WTC11 (cell line): ENCODE data around the gene CLIP3. TPM values are rescaled to one million over a fixed set of nuclear protein-coding genes. Genes with fewer than 3 reads are reported as not detected.
A peak's percentile ranks its signal among the peaks of the same experiment; 100 is the strongest.

ENCODE experiments used
- ATAC-seq: fragments of 200-7000 bp; cut with Tn5 transposase; 2 replicates; pipeline ENCODE4 v1.10.0; 2021; ENCODE audit warnings: mild to moderate bottlenecking, moderate library complexity
- CTCF ChIA-PET: fragments of 300-600 bp; sonication (Branson Sonifier 250); formaldehyde crosslinking; loops from one replicate; lab custom pipeline; 2021; ENCODE audit warnings: antibody characterized with exemption; lab: Charles Lee
- POLR2A ChIA-PET: fragments of 350-600 bp; sonication (Branson Sonifier 250); formaldehyde crosslinking; loops from one replicate; lab custom pipeline; 2021; ENCODE audit warnings: antibody characterized with exemption; lab: Charles Lee
- DNase-seq: peaks from one replicate; pipeline ENCODE4 v3.0.0; 2021; ENCODE audit warnings: low spot score
- H3K27ac Mint-ChIP-seq: 2 replicates; pipeline ENCODE4 v1.8.0; 2021; ENCODE audit warnings: mixed read lengths
- H3K27me3 Mint-ChIP-seq: 2 replicates; pipeline ENCODE4 v1.8.0; 2021; ENCODE audit warnings: low read depth, mild to moderate bottlenecking, moderate library complexity, mixed read lengths
- H3K36me3 Mint-ChIP-seq: 2 replicates; pipeline ENCODE4 v1.8.0; 2021; ENCODE audit warnings: mixed read lengths
- H3K4me1 Mint-ChIP-seq: 2 replicates; pipeline ENCODE4 v1.8.0; 2022; ENCODE audit warnings: mixed read lengths
- H3K4me3 Mint-ChIP-seq: 2 replicates; pipeline ENCODE4 v1.8.0; 2021; ENCODE audit warnings: mild to moderate bottlenecking, moderate library complexity, mixed read lengths
- H3K9me3 Mint-ChIP-seq: 2 replicates; pipeline ENCODE4 v1.8.0; 2021; ENCODE audit warnings: mixed read lengths
- CREM ChIP-seq: sonication (generic); formaldehyde crosslinking; IDR thresholded peaks from 2 replicates; pipeline ENCODE4 v1.8.1; 2022; ENCODE audit warnings: mild to moderate bottlenecking, missing genetic modification reagents, moderate library complexity
- ESRRA ChIP-seq: sonication (generic); formaldehyde crosslinking; IDR thresholded peaks from 2 replicates; pipeline ENCODE4 v1.8.1; 2022; ENCODE audit warnings: mild to moderate bottlenecking, missing genetic modification reagents, borderline replicate concordance
- FOXJ3 ChIP-seq: sonication (generic); formaldehyde crosslinking; IDR thresholded peaks from 2 replicates; pipeline ENCODE4 v1.9.0; 2021; ENCODE audit warnings: missing genetic modification reagents, mild to moderate bottlenecking, borderline replicate concordance
- FOXK1 ChIP-seq: sonication (generic); formaldehyde crosslinking; IDR thresholded peaks from 2 replicates; pipeline ENCODE4 v1.8.0; 2022; ENCODE audit warnings: mild to moderate bottlenecking, moderate library complexity, missing genetic modification reagents
- GABPB1 ChIP-seq: sonication (generic); formaldehyde crosslinking; IDR thresholded peaks from 2 replicates; pipeline ENCODE4 v1.8.1; 2023; ENCODE audit warnings: mild to moderate bottlenecking, missing genetic modification reagents
- MYBL2 ChIP-seq: sonication (generic); formaldehyde crosslinking; IDR thresholded peaks from 2 replicates; pipeline ENCODE4 v1.8.1; 2023; ENCODE audit warnings: mild to moderate bottlenecking, moderate library complexity, missing genetic modification reagents
- NFE2L1 ChIP-seq: sonication (generic); formaldehyde crosslinking; IDR thresholded peaks from 2 replicates; pipeline ENCODE4 v1.8.1; 2023; ENCODE audit warnings: missing genetic modification reagents
- NFYB ChIP-seq: sonication (generic); formaldehyde crosslinking; conservative IDR thresholded peaks from 2 replicates; pipeline ENCODE4 v1.8.0; 2022; ENCODE audit warnings: low read depth, missing genetic modification reagents
- OVOL2 ChIP-seq: fragments of 250-450 bp; sonication (Bioruptor Pico); IDR thresholded peaks from 2 replicates; pipeline ENCODE4 v1.9.0; 2021; ENCODE audit warnings: mild to moderate bottlenecking, borderline replicate concordance
- SP1 ChIP-seq: sonication (generic); formaldehyde crosslinking; conservative IDR thresholded peaks from 2 replicates; pipeline ENCODE4 v1.8.1; 2022; ENCODE audit warnings: missing genetic modification reagents
- TEAD1 ChIP-seq: sonication (generic); formaldehyde crosslinking; IDR thresholded peaks from 2 replicates; pipeline ENCODE4 v1.8.0; 2022; ENCODE audit warnings: mild to moderate bottlenecking, missing genetic modification reagents
- ZBTB21 ChIP-seq: sonication (generic); formaldehyde crosslinking; IDR thresholded peaks from 2 replicates; pipeline ENCODE4 v1.8.1; 2023; ENCODE audit warnings: mild to moderate bottlenecking, missing genetic modification reagents, borderline replicate concordance
- ZNF232 ChIP-seq: sonication (generic); formaldehyde crosslinking; IDR thresholded peaks from 2 replicates; pipeline ENCODE4 v1.8.0; 2022; ENCODE audit warnings: mild to moderate bottlenecking, missing genetic modification reagents
- total RNA-seq: library from RNA; stranded (reverse); gene quantifications from 3 replicates; pipeline ENCODE4 v1.2.3, GENCODE V29; 2021
- TF ChIP-seq, protein P1 (sequence below): sonication (generic); formaldehyde crosslinking; IDR thresholded peaks from 2 replicates; pipeline ENCODE4 v1.8.1; 2022; ENCODE audit warnings: mild to moderate bottlenecking, moderate library complexity, missing genetic modification reagents
- TF ChIP-seq, protein P2 (sequence below): sonication (generic); formaldehyde crosslinking; IDR thresholded peaks from 2 replicates; pipeline ENCODE4 v1.8.1; 2023; ENCODE audit warnings: mild to moderate bottlenecking, moderate library complexity, missing genetic modification reagents
- TF ChIP-seq, protein P3 (sequence below): sonication (generic); formaldehyde crosslinking; IDR thresholded peaks from 2 replicates; pipeline ENCODE4 v1.8.1; 2023; ENCODE audit warnings: mild to moderate bottlenecking, missing genetic modification reagents
- TF ChIP-seq, protein P4 (sequence below): sonication (generic); formaldehyde crosslinking; IDR thresholded peaks from 2 replicates; pipeline ENCODE4 v1.8.0; 2022; ENCODE audit warnings: mild to moderate bottlenecking, missing genetic modification reagents
- TF ChIP-seq, protein P5 (sequence below): sonication (generic); formaldehyde crosslinking; IDR thresholded peaks from 2 replicates; pipeline ENCODE4 v1.8.0; 2023; ENCODE audit warnings: missing genetic modification reagents, mild to moderate bottlenecking, borderline replicate concordance
- TF ChIP-seq, protein P6 (sequence below): sonication (generic); formaldehyde crosslinking; IDR thresholded peaks from 2 replicates; pipeline ENCODE4 v1.8.0; 2022; ENCODE audit warnings: mild to moderate bottlenecking, missing genetic modification reagents
- TF ChIP-seq, protein P7 (sequence below): fragments of 250-450 bp; sonication (Bioruptor Pico); IDR thresholded peaks from 2 replicates; pipeline ENCODE4 v1.8.0; 2021; ENCODE audit warnings: mild to moderate bottlenecking
- TF ChIP-seq, protein P8 (sequence below): sonication (generic); formaldehyde crosslinking; IDR thresholded peaks from 2 replicates; pipeline ENCODE4 v1.8.1; 2022; ENCODE audit warnings: low read depth, mild to moderate bottlenecking, moderate library complexity, missing genetic modification reagents, borderline replicate concordance

The CLIP3 gene
- total RNA-seq, 1 experiment from 2014 or later: 16.2 TPM

DNA sequence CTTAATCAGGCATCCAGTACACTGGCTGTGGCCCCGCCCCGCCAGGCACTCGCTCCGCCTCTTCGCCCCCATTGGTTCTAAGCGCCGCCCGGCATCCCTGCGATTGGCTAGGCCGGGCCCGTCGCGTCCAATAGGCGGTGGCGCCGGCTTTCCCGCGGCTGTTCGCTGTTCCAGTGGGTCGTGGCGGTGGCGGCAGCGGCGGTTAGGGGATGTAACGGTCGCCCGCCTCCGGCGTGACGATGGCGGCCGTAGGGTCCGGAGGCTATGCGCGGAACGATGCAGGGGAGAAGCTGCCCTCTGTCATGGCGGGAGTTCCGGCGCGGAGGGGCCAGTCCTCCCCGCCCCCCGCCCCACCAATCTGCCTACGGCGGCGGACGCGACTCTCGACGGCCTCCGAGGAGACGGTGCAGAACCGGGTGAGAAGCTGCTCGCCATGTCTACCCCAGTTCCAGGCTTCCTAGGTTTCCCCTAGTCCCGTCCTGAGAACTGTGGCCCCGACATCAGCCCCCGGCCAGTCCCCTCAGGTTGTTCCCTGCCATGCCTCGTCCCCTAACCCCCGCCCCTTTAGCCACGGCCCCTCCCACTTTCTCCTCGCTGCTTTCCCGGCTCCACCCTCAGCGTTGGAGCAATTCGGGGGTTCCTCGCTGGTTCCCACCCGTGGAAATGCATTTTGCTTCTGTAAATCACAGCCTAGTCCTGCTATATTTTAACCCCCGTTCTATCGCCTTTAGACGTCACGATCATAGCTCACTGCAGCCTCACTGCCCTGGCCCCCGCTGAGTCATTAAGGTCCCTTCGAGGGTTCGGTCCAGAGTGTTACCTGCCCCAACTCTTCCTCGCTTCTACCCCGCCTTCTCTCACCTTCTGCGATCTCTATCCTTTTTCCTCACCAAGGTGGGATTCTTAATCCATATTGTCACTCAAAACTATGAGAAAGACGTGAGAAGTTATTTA lies 22.3 kb upstream of the CLIP3 start, which contains the start of gene WDR62:
Gene WDR62 (plus strand): TSS at position 165 of the 954 bp plus-strand sequence. CDS start 75 bp downstream, at position 240.
- Mint-ChIP-seq H3K9me3 (no peaks in the 10 kb centered on the region), H3K4me3 (peak within 1 kb of the TSS; percentile 91), H3K27me3 (no peaks in the 10 kb centered on the region), H3K27ac (peak within 1 kb of the TSS; percentile 98), H3K36me3 (peaks cover 13% of the 10 kb centered on the region), H3K4me1 (peaks cover 30% of the 10 kb centered on the region)
- peak; percentile 97 for DNase-seq
- CTCF ChIA-PET: interaction anchor here (0.6 to 1.6 kb wide), 12 partner anchors 18 to 461 kb away, joined by 3 to 11 read pairs (median 4); partner anchors contain the start of genes ALKBH6, HSPB6, LIN37 and PSENEN
- peak; percentile 72 for ATAC-seq
- POLR2A ChIA-PET: interaction anchor here (0.5 to 1.7 kb wide), 5 partner anchors 13 to 60 kb away, joined by 4 to 18 read pairs (median 4); partner anchors contain the start of genes POLR2I, SYNE4 and TBCB
- TF ChIP-seq, protein P1, sequence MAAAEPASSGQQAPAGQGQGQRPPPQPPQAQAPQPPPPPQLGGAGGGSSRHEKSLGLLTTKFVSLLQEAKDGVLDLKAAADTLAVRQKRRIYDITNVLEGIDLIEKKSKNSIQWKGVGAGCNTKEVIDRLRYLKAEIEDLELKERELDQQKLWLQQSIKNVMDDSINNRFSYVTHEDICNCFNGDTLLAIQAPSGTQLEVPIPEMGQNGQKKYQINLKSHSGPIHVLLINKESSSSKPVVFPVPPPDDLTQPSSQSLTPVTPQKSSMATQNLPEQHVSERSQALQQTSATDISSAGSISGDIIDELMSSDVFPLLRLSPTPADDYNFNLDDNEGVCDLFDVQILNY (CRISPR knock-in tag): peak; percentile 89
- TF ChIP-seq, protein P2, sequence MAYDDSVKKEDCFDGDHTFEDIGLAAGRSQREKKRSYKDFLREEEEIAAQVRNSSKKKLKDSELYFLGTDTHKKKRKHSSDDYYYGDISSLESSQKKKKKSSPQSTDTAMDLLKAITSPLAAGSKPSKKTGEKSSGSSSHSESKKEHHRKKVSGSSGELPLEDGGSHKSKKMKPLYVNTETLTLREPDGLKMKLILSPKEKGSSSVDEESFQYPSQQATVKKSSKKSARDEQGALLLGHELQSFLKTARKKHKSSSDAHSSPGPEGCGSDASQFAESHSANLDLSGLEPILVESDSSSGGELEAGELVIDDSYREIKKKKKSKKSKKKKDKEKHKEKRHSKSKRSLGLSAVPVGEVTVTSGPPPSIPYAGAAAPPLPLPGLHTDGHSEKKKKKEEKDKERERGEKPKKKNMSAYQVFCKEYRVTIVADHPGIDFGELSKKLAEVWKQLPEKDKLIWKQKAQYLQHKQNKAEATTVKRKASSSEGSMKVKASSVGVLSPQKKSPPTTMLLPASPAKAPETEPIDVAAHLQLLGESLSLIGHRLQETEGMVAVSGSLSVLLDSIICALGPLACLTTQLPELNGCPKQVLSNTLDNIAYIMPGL (CRISPR knock-in tag): peak; percentile 37; the same call in 1 of the 2 replicates
- TF ChIP-seq FOXJ3 (CRISPR knock-in tag) (no peak), TEAD1 (CRISPR knock-in tag) (no peak), ZNF232 (CRISPR knock-in tag) (no peak), NFYB (peak; percentile 97), OVOL2 (CRISPR knock-in tag) (no peak), FOXK1 (CRISPR knock-in tag) (no peak), ZBTB21 (no peak), CREM (CRISPR knock-in tag) (peak; percentile 6; the same call in 1 of the 2 replicates), ESRRA (CRISPR knock-in tag) (peak; percentile 20; the same call in 1 of the 2 replicates), SP1 (peak; percentile 12; the same call in 1 of the 2 replicates), GABPB1 (CRISPR knock-in tag) (peak; percentile 15; the same call in 1 of the 2 replicates), MYBL2 (CRISPR knock-in tag) (peak; percentile 93), NFE2L1 (CRISPR knock-in tag) (0 out of 2 replicates have a peak, but pooled peaks have one; percentile 21)
- TF ChIP-seq, protein P3, sequence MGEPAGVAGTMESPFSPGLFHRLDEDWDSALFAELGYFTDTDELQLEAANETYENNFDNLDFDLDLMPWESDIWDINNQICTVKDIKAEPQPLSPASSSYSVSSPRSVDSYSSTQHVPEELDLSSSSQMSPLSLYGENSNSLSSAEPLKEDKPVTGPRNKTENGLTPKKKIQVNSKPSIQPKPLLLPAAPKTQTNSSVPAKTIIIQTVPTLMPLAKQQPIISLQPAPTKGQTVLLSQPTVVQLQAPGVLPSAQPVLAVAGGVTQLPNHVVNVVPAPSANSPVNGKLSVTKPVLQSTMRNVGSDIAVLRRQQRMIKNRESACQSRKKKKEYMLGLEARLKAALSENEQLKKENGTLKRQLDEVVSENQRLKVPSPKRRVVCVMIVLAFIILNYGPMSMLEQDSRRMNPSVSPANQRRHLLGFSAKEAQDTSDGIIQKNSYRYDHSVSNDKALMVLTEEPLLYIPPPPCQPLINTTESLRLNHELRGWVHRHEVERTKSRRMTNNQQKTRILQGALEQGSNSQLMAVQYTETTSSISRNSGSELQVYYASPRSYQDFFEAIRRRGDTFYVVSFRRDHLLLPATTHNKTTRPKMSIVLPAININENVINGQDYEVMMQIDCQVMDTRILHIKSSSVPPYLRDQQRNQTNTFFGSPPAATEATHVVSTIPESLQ: no peak
- TF ChIP-seq, protein P4, sequence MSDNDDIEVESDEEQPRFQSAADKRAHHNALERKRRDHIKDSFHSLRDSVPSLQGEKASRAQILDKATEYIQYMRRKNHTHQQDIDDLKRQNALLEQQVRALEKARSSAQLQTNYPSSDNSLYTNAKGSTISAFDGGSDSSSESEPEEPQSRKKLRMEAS (CRISPR knock-in tag): 0 out of 2 replicates have a peak, but pooled peaks have one; percentile 17
- TF ChIP-seq, protein P5, sequence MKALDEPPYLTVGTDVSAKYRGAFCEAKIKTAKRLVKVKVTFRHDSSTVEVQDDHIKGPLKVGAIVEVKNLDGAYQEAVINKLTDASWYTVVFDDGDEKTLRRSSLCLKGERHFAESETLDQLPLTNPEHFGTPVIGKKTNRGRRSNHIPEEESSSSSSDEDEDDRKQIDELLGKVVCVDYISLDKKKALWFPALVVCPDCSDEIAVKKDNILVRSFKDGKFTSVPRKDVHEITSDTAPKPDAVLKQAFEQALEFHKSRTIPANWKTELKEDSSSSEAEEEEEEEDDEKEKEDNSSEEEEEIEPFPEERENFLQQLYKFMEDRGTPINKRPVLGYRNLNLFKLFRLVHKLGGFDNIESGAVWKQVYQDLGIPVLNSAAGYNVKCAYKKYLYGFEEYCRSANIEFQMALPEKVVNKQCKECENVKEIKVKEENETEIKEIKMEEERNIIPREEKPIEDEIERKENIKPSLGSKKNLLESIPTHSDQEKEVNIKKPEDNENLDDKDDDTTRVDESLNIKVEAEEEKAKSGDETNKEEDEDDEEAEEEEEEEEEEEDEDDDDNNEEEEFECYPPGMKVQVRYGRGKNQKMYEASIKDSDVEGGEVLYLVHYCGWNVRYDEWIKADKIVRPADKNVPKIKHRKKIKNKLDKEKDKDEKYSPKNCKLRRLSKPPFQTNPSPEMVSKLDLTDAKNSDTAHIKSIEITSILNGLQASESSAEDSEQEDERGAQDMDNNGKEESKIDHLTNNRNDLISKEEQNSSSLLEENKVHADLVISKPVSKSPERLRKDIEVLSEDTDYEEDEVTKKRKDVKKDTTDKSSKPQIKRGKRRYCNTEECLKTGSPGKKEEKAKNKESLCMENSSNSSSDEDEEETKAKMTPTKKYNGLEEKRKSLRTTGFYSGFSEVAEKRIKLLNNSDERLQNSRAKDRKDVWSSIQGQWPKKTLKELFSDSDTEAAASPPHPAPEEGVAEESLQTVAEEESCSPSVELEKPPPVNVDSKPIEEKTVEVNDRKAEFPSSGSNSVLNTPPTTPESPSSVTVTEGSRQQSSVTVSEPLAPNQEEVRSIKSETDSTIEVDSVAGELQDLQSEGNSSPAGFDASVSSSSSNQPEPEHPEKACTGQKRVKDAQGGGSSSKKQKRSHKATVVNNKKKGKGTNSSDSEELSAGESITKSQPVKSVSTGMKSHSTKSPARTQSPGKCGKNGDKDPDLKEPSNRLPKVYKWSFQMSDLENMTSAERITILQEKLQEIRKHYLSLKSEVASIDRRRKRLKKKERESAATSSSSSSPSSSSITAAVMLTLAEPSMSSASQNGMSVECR (CRISPR knock-in tag): no peak
- TF ChIP-seq, protein P6, sequence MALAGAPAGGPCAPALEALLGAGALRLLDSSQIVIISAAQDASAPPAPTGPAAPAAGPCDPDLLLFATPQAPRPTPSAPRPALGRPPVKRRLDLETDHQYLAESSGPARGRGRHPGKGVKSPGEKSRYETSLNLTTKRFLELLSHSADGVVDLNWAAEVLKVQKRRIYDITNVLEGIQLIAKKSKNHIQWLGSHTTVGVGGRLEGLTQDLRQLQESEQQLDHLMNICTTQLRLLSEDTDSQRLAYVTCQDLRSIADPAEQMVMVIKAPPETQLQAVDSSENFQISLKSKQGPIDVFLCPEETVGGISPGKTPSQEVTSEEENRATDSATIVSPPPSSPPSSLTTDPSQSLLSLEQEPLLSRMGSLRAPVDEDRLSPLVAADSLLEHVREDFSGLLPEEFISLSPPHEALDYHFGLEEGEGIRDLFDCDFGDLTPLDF: no peak
- TF ChIP-seq, protein P7, sequence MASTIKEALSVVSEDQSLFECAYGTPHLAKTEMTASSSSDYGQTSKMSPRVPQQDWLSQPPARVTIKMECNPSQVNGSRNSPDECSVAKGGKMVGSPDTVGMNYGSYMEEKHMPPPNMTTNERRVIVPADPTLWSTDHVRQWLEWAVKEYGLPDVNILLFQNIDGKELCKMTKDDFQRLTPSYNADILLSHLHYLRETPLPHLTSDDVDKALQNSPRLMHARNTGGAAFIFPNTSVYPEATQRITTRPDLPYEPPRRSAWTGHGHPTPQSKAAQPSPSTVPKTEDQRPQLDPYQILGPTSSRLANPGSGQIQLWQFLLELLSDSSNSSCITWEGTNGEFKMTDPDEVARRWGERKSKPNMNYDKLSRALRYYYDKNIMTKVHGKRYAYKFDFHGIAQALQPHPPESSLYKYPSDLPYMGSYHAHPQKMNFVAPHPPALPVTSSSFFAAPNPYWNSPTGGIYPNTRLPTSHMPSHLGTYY: no peak
- TF ChIP-seq, protein P8, sequence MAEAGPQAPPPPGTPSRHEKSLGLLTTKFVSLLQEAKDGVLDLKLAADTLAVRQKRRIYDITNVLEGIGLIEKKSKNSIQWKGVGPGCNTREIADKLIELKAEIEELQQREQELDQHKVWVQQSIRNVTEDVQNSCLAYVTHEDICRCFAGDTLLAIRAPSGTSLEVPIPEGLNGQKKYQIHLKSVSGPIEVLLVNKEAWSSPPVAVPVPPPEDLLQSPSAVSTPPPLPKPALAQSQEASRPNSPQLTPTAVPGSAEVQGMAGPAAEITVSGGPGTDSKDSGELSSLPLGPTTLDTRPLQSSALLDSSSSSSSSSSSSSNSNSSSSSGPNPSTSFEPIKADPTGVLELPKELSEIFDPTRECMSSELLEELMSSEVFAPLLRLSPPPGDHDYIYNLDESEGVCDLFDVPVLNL (CRISPR knock-in tag): peak; percentile 83
